CD4-positive, alpha-beta memory T cell (primary cell): ENCODE results near the gene LPP. TPM values are rescaled to one million over a fixed set of nuclear protein-coding genes. Genes with fewer than 3 reads are reported as not detected.
A peak's percentile ranks its signal among the peaks of the same experiment; 100 is the strongest.

Experiments
- CTCF ChIA-PET: fragments of 350-600 bp; sonication (Branson Sonifier 250); formaldehyde crosslinking; loops from one replicate; lab custom pipeline; 2021; ENCODE audit warnings: inconsistent platforms; ENCODE audit not compliant: partially characterized antibody; lab: Charles Lee
- POLR2A ChIA-PET: fragments of 350-600 bp; sonication (Branson Sonifier 250); formaldehyde crosslinking; loops from one replicate; lab custom pipeline; 2021; ENCODE audit not compliant: partially characterized antibody; lab: Charles Lee
- DNase-seq, 5 donors: peaks; one replicate each; pipeline versions ENCODE4 v3.0.0 to v3.0.0-alpha.2; 2020 to 2022; ENCODE audit warnings: mixed read lengths in 1 of 5
- H3K27ac ChIP-seq: one replicate; pipeline ENCODE4 v1.7.0; 2013; ENCODE audit warnings: low read depth, low read length
- H3K27me3 ChIP-seq: 2 replicates; pipeline ENCODE4 v1.7.0; 2013; ENCODE audit warnings: mild to moderate bottlenecking, low read length, moderate library complexity; ENCODE audit not compliant: insufficient read depth
- H3K36me3 ChIP-seq: 2 replicates; pipeline ENCODE4 v1.7.0; 2013; ENCODE audit warnings: mild to moderate bottlenecking, low read length, moderate library complexity; ENCODE audit not compliant: insufficient read depth
- H3K4me1 ChIP-seq: 2 replicates; pipeline ENCODE4 v1.7.0; 2013; ENCODE audit warnings: mild to moderate bottlenecking, low read length, moderate library complexity; ENCODE audit not compliant: insufficient read depth
- H3K4me3 ChIP-seq, 2 donors: one replicate each; pipeline ENCODE4 v1.7.0; 2013; ENCODE audit warnings: low read length in 2 of 2, mild to moderate bottlenecking in 1 of 2
- H3K9me3 ChIP-seq, 2 donors: one replicate each; pipeline ENCODE4 v1.7.0; 2013; ENCODE audit warnings: low read length in 2 of 2, control low read depth in 1 of 2; ENCODE audit not compliant: control insufficient read depth in 1 of 2
- H3K27ac Mint-ChIP-seq, 7 donors: one replicate each; pipeline ENCODE4 v1.8.0; 2020 to 2021; ENCODE audit warnings: mixed read lengths in 7 of 7, mild to moderate bottlenecking in 6 of 7, inconsistent platforms in 3 of 7, moderate library complexity in 3 of 7
- H3K27me3 Mint-ChIP-seq, 2 donors: one replicate each; pipeline ENCODE4 v1.8.0; 2020 to 2021; ENCODE audit warnings: mixed read lengths in 2 of 2
- H3K36me3 Mint-ChIP-seq, 2 donors: one replicate each; pipeline ENCODE4 v1.8.0; 2020 to 2021; ENCODE audit warnings: mixed read lengths in 2 of 2, inconsistent platforms in 1 of 2, mild to moderate bottlenecking in 1 of 2
- H3K4me1 Mint-ChIP-seq, 4 donors: one replicate each; pipeline ENCODE4 v1.8.0; 2020 to 2021; ENCODE audit warnings: mixed read lengths in 4 of 4, mild to moderate bottlenecking in 1 of 4
- H3K4me3 Mint-ChIP-seq, 8 donors: one replicate each; pipeline ENCODE4 v1.8.0; 2020 to 2021; ENCODE audit warnings: mixed read lengths in 8 of 8, mild to moderate bottlenecking in 7 of 8, moderate library complexity in 6 of 8, inconsistent platforms in 3 of 8
- H3K9me3 Mint-ChIP-seq, 8 donors: one replicate each; pipeline ENCODE4 v1.8.0; 2020 to 2021; ENCODE audit warnings: mixed read lengths in 8 of 8, mild to moderate bottlenecking in 5 of 8, inconsistent platforms in 3 of 8, moderate library complexity in 1 of 8
- intact Hi-C: fragments of 100-400 bp; cut with micrococcal nuclease; formaldehyde crosslinking; loops from one replicate; pipeline ENCODE4 v1.15.1; 2023
- polyA plus RNA-seq, 2 donors: library from polyadenylated mRNA; unstranded; fragments of 300-500 nt; fragmentation: Illumina TruSeq; gene quantifications; one replicate each; pipeline ENCODE4 v1.2.3, GENCODE V29; 2021
- total RNA-seq, 2 experiments: library from RNA; stranded (reverse); gene quantifications; one replicate each; pipeline ENCODE4 v1.2.3, GENCODE V29; 2021

The LPP gene
- total and polyA plus RNA-seq, 4 experiments from 2014 or later = 10.4 to 27.2 (median 24.7) TPM

DNA sequence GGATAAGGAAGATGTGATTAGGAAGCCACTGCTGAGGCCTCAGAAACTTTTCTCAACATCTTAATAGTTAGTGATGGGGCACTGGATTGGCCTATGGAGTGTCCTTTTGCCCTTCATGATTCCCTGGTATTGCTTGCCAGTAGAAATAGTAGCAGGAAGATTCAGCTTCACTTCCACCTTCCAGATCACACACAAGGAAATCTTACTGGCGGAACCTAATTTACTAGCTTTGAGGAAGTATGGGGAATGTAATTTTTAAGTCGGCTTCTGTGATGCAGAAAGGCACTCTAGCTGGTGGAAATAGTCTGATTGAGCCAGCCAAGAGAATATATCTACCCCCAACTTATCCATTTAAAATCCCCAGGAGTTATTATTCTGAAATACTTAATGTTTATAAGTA is 46.5 kb downstream of the LPP start:
- H3K27ac Mint-ChIP-seq = no peak overlapping the region
- peaks cover 31 to 58% (median 43%) of the 10 kb centered on the region in 4 donors for H3K4me1 Mint-ChIP-seq
- no peak overlapping the region for H3K4me3 Mint-ChIP-seq
- no peaks in the 10 kb centered on the region for H3K27me3 ChIP-seq
- H3K27me3 Mint-ChIP-seq = no peaks in the 10 kb centered on the region
- peaks cover 13% of the 10 kb centered on the region for H3K4me1 ChIP-seq
- peaks cover 12 to 36% of the 10 kb centered on the region in 2 donors for H3K36me3 Mint-ChIP-seq
- H3K36me3 ChIP-seq = no peaks in the 10 kb centered on the region
- no peak overlapping the region for H3K27ac ChIP-seq
- ChIA-PET CTCF (no interaction called here), POLR2A (no interaction called here)
- no peak for DNase-seq
- H3K9me3 Mint-ChIP-seq = no peaks in the 10 kb centered on the region
- H3K4me3 ChIP-seq = no peak overlapping the region
- intact Hi-C loops = no loop called here
- no peaks in the 10 kb centered on the region for H3K9me3 ChIP-seq

DNA sequence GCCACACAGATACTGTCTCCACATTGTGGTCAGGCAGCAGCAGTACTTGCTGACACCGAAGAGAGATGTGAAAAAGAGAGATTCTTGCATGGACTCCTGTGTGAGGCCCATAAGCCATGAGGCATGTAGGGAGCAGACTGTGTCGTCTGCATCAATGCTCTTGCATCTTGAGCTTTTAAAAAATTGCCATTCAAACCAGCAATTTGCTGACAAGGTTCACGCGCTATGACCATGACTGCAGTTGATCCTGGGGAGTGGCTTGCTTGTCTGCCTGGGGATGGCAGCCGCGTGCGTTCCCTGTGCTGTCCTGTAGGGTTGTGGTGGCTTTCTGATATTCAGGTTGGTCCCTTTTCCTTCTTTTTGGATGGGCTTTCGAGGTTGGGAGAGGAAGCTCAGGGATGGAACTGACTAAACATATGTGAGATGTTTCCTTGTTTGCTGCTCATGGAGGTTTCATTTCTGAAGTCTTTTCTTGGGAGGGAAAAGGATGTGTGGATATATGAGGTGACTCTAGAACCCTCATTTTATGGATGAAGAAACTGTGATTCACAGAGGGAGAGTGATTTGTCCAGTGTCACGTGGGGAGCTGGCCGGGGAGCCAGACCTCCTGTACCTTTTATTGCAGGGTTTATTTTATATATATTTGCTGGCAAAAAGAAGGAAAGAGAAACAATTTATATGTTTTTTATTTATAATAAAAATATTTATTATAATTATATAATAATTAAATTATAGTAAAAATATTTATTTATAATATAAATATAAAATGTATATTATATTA is 48.6 kb downstream of the LPP start:
- H3K27ac Mint-ChIP-seq = peak overlapping the region in 1 of 7 donors; percentile 4
- no peaks in the 10 kb centered on the region for H3K36me3 ChIP-seq
- no peak for DNase-seq
- peaks cover 25 to 44% (median 35%) of the 10 kb centered on the region in 4 donors for H3K4me1 Mint-ChIP-seq
- intact Hi-C loops = no loop called here
- POLR2A ChIA-PET = no interaction called here
- H3K9me3 Mint-ChIP-seq = no peaks in the 10 kb centered on the region
- peaks cover 12 to 29% of the 10 kb centered on the region in 2 donors for H3K36me3 Mint-ChIP-seq
- H3K4me1 ChIP-seq = no peaks in the 10 kb centered on the region
- H3K4me3 ChIP-seq = no peak overlapping the region
- no peaks in the 10 kb centered on the region for H3K9me3 ChIP-seq
- H3K4me3 Mint-ChIP-seq = no peak overlapping the region
- no peak overlapping the region for H3K27ac ChIP-seq
- CTCF ChIA-PET = no interaction called here
- H3K27me3 ChIP-seq = no peaks in the 10 kb centered on the region
- no peaks in the 10 kb centered on the region for H3K27me3 Mint-ChIP-seq

DNA sequence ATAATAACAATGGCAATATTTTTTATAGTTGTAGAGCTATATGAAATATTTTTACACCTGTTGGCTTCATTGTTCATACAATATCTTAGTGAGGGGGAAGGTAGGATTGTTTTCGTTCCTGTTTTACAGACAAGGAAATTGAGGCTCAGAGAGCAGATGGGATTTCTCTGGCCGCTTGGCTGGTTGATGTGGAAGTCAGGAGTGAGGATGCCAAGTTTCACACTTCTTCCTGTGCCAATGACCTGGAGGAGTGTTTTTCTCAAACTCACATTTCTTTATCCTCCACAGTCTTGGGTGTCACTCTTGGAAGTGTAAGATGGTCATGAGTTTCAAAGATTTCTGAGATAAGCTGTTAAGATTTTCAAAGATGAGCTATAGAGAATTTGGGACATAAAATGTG is 50.6 kb downstream of the LPP start:
- Histone ChIP-seq H3K27ac (no peak overlapping the region), H3K9me3 (no peaks in the 10 kb centered on the region), H3K4me1 (no peaks in the 10 kb centered on the region), H3K27me3 (no peaks in the 10 kb centered on the region), H3K4me3 (no peak overlapping the region), H3K36me3 (no peaks in the 10 kb centered on the region)
- CTCF ChIA-PET = interaction anchor here (0.6 to 0.7 kb wide), 2 partner anchors 882 to 984 kb away, joined by 3 read pairs; no protein-coding TSS in a partner anchor
- intact Hi-C loops = no loop called here
- Mint-ChIP-seq H3K27me3 (no peaks in the 10 kb centered on the region), H3K4me1 (peaks cover 20 to 38% (median 21%) of the 10 kb centered on the region in 4 donors), H3K27ac (no peak overlapping the region), H3K4me3 (no peak overlapping the region), H3K36me3 (peaks cover 4 to 26% of the 10 kb centered on the region in 2 donors), H3K9me3 (no peaks in the 10 kb centered on the region)
- DNase-seq = no peak
- POLR2A ChIA-PET = interaction anchor here (0.5 to 0.6 kb wide), 2 partner anchors 42 to 167 kb away, joined by 3 to 4 read pairs; no protein-coding TSS in a partner anchor

DNA sequence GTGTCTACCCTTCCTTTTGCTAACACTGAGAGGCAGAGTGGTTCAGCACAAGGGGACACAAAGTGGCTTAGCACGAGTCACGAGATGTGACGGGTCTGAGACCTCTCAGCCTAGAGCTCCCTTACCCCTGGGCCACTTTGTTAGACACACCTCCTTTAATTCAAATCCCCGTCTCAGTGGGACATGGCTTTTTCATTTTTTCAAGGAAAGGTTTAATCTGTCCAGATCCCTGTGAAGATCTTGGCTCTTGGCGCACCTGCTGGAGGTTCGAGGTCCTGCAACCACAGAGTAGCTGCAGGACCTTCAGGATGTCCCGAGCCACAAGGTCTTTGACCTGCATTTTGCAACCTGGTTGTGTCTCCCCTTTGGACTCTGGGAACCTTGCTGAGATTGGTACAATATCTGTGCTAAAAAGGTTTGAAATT is 52.0 kb downstream of the LPP start:
- Histone ChIP-seq H3K36me3 (no peaks in the 10 kb centered on the region), H3K27ac (no peak overlapping the region)

DNA sequence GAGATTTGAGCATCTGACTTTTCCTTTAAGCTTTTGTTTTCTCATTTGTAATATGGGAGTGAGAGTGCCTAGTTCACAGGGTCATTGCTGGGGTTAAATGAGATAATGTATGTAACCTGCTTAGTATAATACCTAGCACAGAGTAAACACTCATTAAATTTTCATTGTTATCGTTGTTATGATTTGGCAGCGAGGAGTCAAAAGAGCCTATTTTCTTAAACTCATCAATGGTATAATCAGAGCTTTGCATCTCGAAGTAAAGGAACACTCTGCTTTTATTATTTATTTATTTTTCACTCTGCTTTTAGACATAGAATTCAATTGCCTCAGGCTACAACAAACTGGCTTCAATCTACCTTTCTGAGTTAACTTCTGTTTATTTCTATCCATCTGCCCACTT is 52.8 kb downstream of the LPP start:
- peaks cover 14 to 40% (median 22%) of the 10 kb centered on the region in 4 donors for H3K4me1 Mint-ChIP-seq
- intact Hi-C loops = no loop called here
- CTCF ChIA-PET = interaction anchor here (1.4 kb wide), 1 partner anchor 466 kb away, joined by 3 read pairs; no protein-coding TSS in a partner anchor
- no peak overlapping the region for H3K4me3 ChIP-seq
- H3K9me3 Mint-ChIP-seq = no peaks in the 10 kb centered on the region
- H3K4me1 ChIP-seq = no peaks in the 10 kb centered on the region
- no peaks in the 10 kb centered on the region for H3K27me3 ChIP-seq
- POLR2A ChIA-PET = interaction anchor here (1.3 kb wide), 1 partner anchor 461 kb away, joined by 3 read pairs; the partner anchor contains the start of gene BCL6
- H3K9me3 ChIP-seq = no peaks in the 10 kb centered on the region
- no peaks in the 10 kb centered on the region for H3K36me3 ChIP-seq
- no peaks in the 10 kb centered on the region for H3K27me3 Mint-ChIP-seq
- H3K4me3 Mint-ChIP-seq = no peak overlapping the region
- peak overlapping the region in 1 of 7 donors; percentile 13 for H3K27ac Mint-ChIP-seq
- no peak for DNase-seq
- peaks cover 11 to 43% of the 10 kb centered on the region in 2 donors for H3K36me3 Mint-ChIP-seq
- H3K27ac ChIP-seq = no peak overlapping the region

More for the DNA sequence above, 52.0 kb downstream of the LPP start:
- DNase-seq = no peak
- no peaks in the 10 kb centered on the region for H3K4me1 ChIP-seq
- H3K27me3 Mint-ChIP-seq = no peaks in the 10 kb centered on the region
- no peaks in the 10 kb centered on the region for H3K27me3 ChIP-seq
- H3K4me3 Mint-ChIP-seq = no peak overlapping the region
- H3K4me3 ChIP-seq = no peak overlapping the region
- POLR2A ChIA-PET = interaction anchor here (1.3 kb wide), 1 partner anchor 461 kb away, joined by 3 read pairs; the partner anchor contains the start of gene BCL6
- H3K27ac Mint-ChIP-seq = no peak overlapping the region
- CTCF ChIA-PET = interaction anchor here (1.0 to 1.4 kb wide), 3 partner anchors 8 to 465 kb away, joined by 3 read pairs; no protein-coding TSS in a partner anchor
- no peaks in the 10 kb centered on the region for H3K9me3 Mint-ChIP-seq
- peaks cover 19 to 44% (median 23%) of the 10 kb centered on the region in 4 donors for H3K4me1 Mint-ChIP-seq
- H3K36me3 Mint-ChIP-seq = peaks cover 11 to 38% of the 10 kb centered on the region in 2 donors
- intact Hi-C loops = no loop called here
- no peaks in the 10 kb centered on the region for H3K9me3 ChIP-seq

DNA sequence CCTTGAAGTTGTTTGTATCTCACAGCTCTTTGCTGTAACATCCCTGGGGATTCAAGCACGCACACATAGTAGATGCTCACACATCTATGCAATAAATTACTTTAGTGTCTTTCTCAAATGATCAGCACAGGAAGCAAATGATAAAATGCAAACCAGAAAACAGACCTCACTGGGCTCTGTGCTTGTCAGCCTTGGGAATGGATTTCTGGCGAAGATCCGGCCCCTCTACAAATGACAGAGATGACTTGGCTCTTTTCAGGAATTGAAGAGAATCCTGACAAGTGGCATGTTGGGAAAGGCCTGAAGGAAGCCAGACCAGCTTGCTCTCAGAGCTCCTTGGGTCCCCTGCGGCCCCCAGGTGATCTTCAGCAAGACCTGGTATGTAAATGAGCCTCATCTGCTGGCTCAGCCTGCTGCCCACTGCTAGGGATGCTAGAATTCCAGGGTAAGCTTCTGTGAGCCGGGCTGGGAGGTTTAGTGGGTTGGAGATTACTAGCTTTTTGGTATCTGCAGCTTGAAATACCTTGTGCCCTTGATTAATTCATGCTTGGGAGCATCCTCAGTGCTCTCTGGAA is 54.1 kb downstream of the LPP start:
- Mint-ChIP-seq H3K27ac (no peak overlapping the region), H3K36me3 (peaks cover 12 to 47% of the 10 kb centered on the region in 2 donors), H3K27me3 (no peaks in the 10 kb centered on the region), H3K4me1 (peaks cover 4 to 41% (median 20%) of the 10 kb centered on the region in 4 donors), H3K9me3 (no peaks in the 10 kb centered on the region), H3K4me3 (no peak overlapping the region)
- no peak overlapping the region for H3K4me3 ChIP-seq
- no peaks in the 10 kb centered on the region for H3K9me3 ChIP-seq
- no peaks in the 10 kb centered on the region for H3K4me1 ChIP-seq
- no peaks in the 10 kb centered on the region for H3K36me3 ChIP-seq
- ChIA-PET POLR2A (interaction anchor here (1.0 kb wide), 1 partner anchor 9 kb away, joined by 3 read pairs; no protein-coding TSS in a partner anchor), CTCF (no interaction called here)
- intact Hi-C loops = no loop called here
- no peak overlapping the region for H3K27ac ChIP-seq
- no peaks in the 10 kb centered on the region for H3K27me3 ChIP-seq
- DNase-seq = no peak

DNA sequence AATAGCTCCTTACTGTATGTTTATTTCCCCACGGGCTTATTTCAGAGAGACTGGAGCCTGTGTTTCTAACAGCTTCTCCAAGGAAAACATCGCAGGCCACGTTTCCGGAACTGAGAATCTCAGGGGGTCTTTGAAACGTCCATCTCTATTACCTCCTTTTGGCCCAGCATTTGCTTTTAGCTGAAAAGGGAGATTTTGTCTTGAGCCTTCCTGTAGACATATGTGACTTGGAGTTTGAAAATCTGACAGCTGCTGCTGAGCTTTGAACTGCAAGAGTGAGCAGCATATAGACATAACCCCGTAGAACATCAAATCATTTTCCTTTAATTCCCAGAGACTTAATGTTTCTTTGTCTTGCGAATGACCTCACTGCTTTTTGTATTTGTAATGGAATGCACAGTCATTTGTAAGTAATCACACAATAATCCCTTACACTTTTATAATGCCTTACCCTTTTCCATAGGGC is 54.6 kb downstream of the LPP start:
- Histone ChIP-seq H3K27ac (no peak overlapping the region), H3K4me1 (no peaks in the 10 kb centered on the region), H3K4me3 (no peak overlapping the region), H3K36me3 (no peaks in the 10 kb centered on the region), H3K9me3 (no peaks in the 10 kb centered on the region), H3K27me3 (no peaks in the 10 kb centered on the region)
- Mint-ChIP-seq H3K4me3 (no peak overlapping the region), H3K9me3 (no peaks in the 10 kb centered on the region), H3K27ac (no peak overlapping the region), H3K4me1 (peaks cover 6 to 43% (median 22%) of the 10 kb centered on the region in 4 donors), H3K36me3 (peaks cover 18 to 48% of the 10 kb centered on the region in 2 donors), H3K27me3 (no peaks in the 10 kb centered on the region)
- ChIA-PET CTCF (no interaction called here), POLR2A (interaction anchor here (1.0 kb wide), 1 partner anchor 9 kb away, joined by 3 read pairs; no protein-coding TSS in a partner anchor)
- DNase-seq = no peak
- intact Hi-C loops = no loop called here
